ENCODE results near the gene RHEBL1.
"Not testable (repeated sequence)": the region's sequence is repeated elsewhere in the genome, so short reads cannot be mapped to it uniquely, and the experiment has no call there.

RHEBL1 gene

DNA sequence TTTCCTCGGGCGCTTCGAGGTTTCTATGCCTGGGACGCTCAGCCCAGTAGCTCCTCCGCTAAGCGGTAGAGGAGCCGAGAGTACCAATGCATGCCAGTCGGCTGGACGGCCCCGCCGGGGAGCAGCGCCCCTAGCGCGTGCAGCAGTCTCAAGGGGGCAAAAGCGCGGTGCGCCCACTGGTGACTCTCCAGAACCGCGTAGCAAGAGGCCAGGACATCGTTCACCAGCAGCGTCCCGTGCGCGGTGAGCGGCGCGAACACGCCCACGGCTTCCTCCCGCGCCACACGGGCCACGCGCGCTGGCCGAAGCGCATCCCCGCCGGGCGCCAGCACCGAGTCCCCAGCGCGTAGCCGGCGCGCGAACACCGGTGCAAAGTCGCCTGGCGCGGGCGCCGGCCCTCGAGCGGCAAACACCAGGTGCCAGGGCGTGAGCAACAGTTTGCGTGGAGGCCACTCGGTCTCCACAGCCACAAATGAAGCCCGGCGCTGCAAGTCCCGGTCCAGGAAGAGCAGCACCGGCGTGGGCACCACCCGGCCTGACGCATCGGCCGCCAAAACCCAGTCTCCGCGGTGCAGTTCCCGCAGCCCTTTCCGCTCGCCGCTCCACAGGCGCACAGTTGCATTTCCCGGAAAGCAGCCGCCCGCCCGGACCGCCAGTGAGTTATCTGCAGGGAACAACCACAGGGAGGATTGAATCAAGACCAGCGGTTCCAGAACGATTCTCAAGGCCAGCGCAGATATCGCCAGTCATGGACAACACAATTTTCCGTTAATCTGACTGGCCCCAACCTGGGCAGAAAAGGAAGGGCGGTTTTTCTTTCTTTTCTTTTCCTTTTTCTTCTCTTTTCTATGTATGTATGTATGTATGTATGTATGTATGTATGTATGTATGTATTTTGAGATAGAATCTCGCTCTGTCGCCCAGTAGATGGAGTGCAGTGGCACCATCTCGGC is 20.3 kb upstream of the RHEBL1 start:
- in situ Hi-C loops (cut with HindIII; ENCODE audit: low sequenced_read_pairs): no loop called here

DNA sequence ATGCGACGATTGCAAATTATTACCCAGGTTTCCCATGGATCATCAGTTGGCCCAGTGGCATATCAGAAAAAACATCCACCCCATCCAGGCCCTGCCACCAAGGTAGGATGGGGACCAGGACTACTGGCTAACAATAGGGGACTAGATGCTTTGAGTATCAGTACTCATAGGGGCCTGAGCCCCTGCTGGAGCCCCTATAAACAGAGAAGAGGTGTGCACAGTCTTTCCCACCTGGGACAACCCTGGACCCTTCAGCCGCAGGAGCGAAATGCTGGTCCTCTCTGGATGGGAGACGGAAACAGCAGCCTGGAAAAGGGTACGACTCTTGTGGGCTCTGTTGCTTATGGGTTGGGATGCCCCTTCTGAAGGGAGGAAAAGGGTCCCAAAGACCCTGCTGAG is 19.2 kb upstream of the RHEBL1 start:
- in situ Hi-C loops (cut with HindIII; ENCODE audit: low sequenced_read_pairs): no loop called here

DNA sequence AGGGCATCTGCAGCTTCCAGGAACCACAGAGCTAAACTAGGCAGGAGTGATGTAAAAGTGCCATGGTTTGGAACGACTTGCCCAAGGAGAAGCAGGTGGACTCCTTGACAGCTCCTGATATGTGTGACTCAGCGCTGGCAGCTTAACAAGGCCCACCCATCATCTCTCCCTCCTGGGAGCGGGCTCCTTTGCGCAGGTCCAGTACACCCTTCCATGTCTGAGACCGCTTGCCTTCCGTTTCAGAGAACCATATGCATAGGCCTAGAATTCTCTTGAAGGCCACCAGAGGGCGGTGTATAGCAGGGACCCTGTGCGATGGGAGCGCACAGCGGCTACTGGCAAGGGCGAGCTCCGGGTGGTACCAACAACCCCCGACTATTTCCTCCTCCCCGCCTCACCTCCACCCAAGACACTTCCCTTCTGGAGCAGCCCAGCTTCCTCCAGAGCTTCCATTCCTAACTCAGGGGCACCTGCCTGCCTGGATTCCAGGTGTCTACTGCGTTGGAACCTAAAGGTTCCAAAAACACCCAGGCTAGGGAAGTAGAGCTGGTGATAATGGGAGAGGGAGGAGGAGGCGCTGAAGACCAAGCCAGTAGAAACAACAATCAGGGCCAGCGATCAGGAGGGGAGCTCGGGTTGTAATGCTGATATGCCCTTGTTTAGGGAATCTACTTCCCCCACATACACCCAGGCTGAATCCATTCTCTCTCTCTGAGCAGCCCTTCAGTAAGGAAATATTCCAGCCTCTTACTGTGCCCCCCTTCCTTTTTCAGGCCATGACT is 18.6 kb upstream of the RHEBL1 start:
- in situ Hi-C loops (cut with HindIII; ENCODE audit: low sequenced_read_pairs): no loop called here

DNA sequence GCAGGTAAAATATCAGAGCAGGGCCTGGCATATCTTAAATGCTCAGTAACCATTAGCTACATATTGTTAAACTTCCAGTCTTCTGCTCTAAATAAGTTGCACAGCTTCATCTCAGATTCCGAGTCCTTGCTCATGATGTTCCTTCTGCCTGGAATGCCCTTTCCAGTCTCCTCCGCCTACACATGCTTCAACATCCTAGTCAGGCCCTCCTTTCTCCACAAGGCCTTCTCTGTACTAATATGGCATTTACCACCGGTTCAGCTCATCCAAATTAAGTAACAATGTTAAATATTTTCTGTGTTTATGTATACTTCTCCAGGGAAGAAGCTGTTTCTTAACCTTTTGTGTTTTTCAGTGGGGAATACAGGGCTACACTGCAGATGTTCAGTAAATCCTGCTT is 16.3 kb upstream of the RHEBL1 start:
- in situ Hi-C loops (cut with HindIII; ENCODE audit: low sequenced_read_pairs): no loop called here

DNA sequence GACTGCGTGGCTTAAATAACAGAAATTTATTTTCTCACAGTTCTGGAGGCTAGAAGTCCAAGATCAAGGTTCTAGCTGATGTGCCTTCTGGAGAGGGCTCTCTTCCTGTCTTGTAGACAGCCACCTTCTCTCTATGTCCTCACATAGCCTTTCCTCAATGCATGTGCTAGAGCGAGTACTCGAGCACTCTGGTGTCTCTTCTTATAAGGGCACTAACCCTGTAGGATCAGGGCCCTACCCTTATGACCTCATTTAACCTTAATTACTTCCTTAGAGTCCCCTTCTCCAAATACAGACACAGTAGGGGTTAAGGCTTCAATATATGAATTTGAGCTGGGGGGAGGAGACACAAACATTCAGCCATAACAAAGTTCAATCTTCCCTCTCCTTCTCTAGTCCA is 14.7 kb upstream of the RHEBL1 start:
- in situ Hi-C loops (cut with HindIII; ENCODE audit: low sequenced_read_pairs): no loop called here

DNA sequence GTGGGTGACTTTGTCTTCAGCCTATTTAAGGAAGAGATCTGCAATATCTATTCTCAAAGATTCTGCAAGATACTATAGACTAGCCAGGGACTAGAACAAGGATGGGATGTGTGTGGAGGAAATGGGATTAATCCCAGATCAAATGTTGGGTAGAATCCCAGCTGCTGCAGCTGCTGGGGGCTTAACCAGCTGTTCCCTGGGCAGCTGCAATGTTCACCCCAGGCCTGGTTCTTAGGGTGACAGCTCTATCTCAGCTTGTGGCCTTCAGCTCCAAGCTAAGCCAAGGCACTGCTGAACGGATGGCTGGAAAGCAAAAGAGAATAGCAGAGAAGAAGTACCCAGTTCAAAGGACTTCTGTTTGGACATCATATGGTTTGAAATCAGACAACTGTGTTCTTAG is 10.0 kb upstream of the RHEBL1 start:
- in situ Hi-C loops (cut with HindIII; ENCODE audit: low sequenced_read_pairs): no loop called here

DNA sequence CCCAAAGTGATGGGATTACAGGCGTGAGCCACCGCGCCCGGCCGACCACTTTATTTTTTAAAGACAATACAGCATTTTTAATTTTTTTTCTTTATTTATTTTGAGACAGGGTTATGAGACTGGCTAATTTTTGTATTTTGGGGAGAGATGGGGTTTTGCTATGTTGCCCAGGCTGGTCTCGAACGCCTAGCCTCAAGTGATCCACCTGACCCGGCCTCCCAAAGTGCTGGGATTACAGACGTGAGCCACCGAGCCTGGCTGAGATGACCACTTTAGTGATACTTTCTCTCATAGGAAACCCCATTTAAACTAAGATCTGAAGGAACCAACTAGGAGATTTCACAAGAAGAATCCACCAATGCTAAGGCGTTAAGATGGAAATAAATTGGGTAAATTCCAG is 1.2 kb upstream of the RHEBL1 start:
- in situ Hi-C loops (cut with HindIII; ENCODE audit: low sequenced_read_pairs): no loop called here

DNA sequence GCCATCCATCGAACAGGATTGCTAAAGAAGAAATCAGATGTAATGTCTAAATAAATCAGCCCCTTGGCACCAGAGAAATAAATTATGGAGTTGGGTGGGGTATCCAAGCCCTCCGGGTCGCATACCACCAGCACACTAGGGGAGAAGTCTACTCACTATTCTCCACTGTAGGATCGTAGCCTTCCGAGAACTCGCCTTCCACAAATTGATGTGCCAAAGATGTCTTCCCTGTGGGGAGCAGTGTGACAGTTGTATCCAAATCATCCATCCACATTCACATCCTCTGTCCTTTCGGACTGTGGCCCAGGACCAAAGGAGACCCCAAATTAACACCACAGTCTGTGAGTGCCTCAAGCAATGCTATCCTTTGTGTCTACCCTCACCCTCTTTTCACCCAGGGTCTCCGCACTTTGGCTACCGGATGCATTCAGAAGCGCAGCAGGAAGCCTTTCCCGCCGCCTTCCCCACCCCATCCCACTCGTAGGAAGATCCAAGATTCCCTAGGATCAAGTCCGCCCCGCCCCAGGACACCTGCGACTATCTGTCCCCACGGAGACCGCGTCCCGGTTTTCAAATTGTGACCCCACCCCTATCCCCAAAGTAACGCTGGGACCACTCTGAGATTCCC is 786 bp downstream of the RHEBL1 start:
- in situ Hi-C loops (cut with HindIII; ENCODE audit: low sequenced_read_pairs): no loop called here

DNA sequence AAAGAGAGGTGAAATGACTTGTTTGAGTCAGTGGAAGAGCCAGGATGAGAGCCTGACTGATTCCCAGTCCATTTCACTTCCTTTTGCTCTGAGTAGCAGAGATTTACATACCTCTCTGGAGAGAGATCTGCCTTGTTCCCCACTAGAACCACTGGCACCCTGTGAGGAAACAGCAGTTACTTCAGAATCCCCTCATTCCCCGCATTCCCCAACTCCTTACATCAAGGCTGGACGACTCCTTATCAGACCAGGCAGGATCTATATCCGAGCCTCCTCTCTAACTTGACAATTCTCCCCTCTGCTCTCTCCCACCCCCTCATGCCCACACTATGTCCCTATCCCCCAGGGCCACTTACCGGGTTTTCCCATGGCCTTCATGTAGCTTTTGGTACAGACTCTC is 3.7 kb downstream of the RHEBL1 start:
- in situ Hi-C loops (cut with HindIII; ENCODE audit: low sequenced_read_pairs): no loop called here

DNA sequence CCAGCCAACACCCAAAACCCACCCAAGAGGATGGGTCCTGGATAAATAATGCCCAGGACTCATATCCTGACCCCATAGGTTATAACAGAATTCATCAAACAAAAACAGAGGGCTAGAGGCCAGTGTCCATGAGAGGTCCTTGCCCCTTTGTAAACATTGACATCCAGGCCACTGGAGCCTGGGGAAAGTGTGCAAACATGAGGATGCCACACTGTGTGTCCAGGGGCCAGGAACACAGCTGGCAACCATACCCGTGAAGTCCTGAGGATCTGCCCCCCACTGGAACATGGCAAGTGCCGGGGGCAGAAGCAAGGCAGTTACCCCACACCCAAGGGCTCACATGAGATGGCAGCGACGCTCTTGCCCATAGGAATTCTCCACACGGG is 5.0 kb downstream of the RHEBL1 start:
- in situ Hi-C loops (cut with HindIII; ENCODE audit: low sequenced_read_pairs): no loop called here

DNA sequence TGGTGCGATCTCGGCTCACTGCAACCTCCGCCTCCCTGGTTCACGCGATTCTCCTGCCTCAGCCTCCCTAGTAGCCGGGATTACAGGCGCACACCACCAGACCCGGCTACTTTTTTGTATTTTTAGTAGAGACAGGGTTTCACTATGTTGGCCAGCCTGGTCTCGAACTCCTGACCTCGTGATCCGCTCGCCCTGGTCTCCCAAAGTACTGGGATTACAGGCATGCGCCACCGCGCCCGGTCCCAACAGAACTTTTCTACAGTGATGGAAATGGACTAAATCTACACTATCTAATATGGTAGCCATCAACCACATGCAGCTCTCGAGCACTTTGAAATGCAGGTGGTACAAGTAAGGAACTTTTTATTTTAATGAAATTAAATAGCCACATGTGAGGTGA is 7.9 kb downstream of the RHEBL1 start:
- in situ Hi-C loops (cut with HindIII; ENCODE audit: low sequenced_read_pairs): not testable (repeated sequence)

DNA sequence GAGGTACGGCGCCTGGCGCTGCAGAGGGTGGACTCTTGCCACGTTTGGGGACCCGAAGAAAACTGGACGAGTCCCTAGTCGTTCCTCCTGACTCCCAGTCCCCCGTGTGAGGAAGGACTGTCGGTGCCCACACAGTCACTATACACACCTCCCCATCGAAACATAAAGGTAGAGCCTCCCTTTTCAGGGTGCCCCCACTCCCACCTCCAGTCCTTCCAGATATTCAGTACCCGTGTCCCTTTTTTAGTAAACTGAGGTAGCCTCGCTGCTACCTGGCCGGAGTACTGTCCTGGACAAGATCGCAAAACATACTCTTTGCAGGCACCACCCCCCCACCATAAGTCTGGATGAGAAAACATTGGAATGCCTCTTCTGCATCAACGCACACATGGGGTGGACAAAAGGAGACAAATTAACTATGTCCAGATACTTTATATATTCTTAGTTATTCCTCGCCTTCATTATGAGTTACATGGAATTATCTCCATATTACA is 8.6 kb downstream of the RHEBL1 start:
- in situ Hi-C loops (cut with HindIII; ENCODE audit: low sequenced_read_pairs): no loop called here

DNA sequence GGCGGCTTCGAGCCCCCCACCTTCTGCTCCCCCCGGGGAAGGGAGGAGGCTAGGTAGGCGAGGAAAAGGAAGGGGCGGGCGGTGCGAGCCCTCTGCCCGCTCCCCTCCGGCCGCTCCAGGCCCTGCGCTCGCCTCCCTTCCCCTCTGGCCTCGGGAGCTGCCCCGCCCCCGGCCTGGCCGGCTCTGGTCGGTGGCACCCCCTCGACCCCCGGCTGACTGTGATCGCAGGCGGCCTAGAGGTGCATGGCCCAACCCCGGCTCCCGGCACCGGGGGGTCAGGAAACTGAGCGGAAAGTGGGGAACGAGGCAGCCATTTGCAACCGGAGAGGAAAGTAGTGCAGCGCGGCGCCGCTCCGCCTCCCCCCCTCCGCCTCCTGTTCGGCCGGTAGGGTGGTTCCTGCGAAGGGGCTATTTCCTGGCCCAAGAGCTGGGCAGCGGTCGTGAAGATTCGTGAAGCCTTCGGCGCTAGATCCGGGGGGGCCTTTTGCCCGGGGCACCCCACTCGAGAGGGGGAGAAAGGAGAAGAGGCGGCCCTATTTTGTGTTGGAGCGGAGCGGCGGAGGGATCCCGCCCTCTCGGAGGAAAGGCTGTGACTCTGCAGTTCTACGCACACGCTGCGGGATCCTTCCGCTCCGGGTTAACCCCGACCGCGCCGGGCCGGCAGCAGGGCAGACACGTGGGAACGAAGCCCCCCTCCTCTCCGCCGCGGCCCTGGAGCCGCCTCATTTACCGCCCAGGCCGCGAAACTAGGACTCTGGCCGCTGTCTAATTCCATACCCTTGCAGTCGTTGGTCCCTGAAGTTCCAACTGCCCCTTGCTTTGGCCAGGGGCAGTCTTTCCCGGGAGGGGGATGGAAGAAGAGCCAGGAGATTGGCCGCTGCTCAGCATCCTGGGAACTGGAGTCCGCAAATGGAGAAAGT is 9.3 kb downstream of the RHEBL1 start, which contains the start of gene KMT2D:
KMT2D (minus strand) TSS at position 558 of the 920 bp plus-strand sequence. CDS start 5,470 bp downstream, outside the sequence.
- in situ Hi-C loops (cut with HindIII; ENCODE audit: low sequenced_read_pairs): no loop called here

DNA sequence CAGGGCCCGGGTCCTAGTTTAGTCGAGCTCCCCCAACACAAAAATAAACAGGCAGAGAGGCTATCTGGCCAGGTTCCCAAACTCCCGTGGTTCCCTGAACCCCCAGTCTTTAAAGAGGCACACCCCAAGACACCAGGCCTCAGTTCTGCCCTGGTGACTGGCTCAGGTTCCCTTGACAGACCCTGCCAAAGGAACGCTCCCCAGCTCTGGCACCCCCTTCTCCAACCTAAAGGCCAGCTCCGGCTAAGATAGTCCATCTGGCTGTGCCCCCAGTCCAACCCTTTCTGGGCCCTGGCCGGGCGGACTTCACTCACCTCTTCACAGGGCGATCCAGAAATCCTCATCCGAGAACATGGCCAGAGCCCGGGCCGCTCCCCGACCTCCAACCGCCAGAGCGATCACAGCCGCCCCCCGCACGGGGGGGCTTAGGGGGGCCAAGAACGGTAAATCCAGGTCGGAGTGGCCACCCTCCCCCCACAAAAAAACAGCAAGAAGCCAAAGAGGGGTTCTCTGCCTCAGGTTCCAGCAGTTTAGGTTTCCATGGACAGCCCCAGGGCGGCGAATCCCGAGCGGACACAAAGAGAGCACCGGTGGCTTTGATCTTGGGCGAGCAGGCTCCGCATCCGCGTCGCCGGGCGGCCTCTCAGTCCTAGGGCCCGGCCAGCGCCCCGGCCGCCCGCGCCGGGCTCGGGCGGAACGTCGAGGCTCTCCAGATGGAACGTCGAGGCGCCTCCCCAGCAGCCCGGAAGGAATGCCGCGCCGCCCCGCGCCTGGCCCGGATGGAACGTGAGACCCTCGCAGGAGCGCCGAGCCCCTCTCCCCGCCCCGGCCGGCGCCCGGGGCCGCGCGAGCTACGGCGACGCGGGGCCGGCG is 10.2 kb downstream of the RHEBL1 start:
- in situ Hi-C loops (cut with HindIII; ENCODE audit: low sequenced_read_pairs): no loop called here

DNA sequence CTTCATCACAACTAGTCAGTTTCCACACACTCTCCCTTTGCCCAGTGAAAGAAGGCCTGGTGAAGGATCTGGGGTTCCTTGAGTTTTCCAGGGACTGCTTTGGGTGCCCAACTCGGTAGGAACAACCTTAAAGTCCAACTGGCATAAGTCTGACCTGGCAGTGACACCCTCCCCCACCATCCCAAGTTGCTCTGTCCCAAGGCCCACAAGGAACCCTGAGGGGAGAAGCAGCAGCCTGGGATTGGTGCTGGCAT is 10.8 kb downstream of the RHEBL1 start:
- in situ Hi-C loops (cut with HindIII; ENCODE audit: low sequenced_read_pairs): no loop called here

DNA sequence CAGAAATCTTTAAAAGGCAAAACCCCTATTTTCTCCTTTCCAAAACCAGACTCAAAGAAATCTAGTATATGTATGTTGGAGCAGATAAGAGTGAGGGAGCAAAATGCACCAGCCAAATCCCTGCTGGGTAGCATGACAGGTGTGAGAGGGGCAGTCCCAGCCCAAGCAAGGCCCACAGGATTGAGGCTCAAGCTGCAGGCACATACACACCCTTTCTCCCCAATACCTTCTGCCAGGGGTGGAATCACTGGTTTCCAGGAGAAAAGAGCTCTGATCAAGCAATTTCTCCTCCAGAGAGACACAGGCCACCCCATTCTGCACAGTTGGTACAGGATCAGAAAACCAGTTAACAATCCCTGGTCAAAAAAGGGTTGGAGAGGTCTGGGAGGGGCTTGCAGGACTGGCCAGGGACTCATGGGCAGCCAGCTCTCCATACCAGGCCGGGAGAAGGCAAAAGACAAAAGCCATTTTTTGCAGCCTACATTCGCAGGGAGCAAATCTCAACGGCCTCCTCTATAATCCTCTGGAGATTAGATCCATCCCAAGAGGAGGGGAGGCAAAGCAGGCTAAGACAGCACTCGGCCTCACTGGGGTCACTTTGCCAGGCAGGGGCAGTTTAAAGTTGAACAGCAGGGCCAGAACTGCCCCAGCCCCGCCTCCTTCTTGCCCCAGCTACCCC is 11.3 kb downstream of the RHEBL1 start:
- in situ Hi-C loops (cut with HindIII; ENCODE audit: low sequenced_read_pairs): no loop called here

DNA sequence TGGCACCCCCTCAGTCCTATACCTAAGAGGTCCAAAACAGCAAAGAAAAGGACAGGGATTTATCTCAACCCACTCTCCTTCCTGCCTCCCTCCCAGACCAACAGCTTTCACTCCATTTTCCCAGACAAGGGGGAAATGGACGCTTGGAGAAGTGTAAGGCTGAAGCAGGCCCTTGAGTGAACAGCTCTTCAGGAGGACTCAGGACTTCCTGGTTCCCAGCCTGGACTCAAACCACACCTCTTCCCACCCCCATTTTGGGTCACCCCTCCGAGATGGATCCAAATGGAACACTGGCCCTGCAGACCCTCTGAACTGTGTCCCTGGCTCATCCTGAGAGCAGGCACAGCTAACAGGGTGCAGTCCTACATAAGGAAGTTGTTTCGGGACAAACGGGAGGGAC is 11.9 kb downstream of the RHEBL1 start:
- in situ Hi-C loops (cut with HindIII; ENCODE audit: low sequenced_read_pairs): no loop called here

DNA sequence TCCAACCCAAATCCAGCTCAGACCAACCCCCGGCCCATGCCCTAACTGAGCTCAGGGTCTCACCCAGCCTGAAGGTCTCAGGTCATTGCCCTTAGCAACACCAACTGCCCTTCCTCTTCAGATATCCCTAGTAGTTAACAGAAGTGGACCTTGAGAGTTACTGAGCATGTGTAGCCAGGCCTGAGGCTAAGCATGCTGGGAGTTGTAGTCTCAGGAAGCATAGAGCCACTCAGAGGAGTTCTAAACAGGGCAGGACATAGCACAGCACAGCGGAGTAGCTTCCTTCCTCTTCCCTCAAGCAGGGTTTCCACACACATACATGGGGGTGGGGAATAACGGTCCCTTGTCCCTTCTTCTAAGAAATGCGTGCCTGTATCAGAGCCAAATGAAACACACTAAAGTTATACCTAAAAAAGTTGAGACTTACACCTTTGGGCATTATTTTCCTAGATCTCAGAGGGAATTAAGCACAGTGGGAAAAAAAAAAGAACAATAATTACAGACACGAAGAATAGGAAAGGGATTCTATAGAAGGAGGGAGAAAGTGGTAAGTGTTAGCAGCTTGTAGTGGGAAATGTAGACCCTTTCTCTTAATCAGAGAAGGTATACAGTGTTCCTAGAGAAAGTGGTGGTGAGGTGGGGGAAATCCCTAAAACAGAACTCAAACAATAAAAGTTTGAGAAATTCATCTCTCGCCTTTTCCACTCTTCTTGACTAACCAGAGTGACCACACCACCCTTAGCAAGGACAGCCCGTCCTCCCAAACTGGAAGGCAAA is 13.6 kb downstream of the RHEBL1 start:
- in situ Hi-C loops (cut with HindIII; ENCODE audit: low sequenced_read_pairs): no loop called here
